ENCODE measurements around the gene UQCC5.

UQCC5 gene

DNA sequence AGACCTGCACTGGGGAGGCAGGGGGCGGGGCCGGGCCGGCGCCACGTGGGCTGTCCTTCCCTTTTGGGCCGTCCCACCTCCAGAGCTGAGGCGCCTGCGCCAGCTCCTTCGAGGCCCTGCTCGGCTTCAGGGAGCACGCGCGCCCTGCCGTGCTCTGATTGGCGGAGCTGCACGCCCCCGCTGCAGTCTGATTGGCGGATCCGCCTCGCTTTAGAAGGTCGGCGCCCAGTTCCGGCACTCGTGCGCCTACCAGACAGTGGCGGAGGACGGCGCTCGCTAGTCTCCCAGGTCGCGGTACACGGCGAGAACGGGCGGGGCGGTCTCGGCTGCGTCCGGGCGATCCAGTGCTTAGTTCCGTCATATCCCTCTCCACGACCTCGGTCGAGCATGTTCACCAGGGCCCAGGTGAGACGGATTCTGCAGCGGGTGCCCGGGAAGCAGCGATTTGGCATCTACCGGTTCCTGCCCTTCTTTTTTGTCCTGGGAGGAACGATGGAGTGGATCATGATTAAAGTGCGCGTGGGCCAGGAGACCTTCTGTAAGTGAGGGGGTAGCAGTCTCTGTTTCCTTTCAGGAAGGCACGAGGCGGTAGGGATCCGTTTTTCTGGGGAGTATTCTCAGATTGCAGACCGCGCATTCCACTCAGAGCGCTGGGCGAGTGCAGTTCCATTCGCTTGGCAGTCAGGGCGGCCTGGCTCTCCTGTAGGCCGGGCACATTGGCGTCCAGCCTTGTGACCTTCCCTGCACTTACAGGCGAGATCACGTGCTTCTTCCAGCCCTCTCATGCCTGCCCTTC lies at the start of gene UQCC5:
UQCC5 (plus strand) TSS at position 237 of the 796 bp plus-strand sequence; CDS start at position 388, 151 bp downstream.
- in situ Hi-C loops (cut with HindIII; ENCODE audit: low sequenced_read_pairs), result no loop called here

DNA sequence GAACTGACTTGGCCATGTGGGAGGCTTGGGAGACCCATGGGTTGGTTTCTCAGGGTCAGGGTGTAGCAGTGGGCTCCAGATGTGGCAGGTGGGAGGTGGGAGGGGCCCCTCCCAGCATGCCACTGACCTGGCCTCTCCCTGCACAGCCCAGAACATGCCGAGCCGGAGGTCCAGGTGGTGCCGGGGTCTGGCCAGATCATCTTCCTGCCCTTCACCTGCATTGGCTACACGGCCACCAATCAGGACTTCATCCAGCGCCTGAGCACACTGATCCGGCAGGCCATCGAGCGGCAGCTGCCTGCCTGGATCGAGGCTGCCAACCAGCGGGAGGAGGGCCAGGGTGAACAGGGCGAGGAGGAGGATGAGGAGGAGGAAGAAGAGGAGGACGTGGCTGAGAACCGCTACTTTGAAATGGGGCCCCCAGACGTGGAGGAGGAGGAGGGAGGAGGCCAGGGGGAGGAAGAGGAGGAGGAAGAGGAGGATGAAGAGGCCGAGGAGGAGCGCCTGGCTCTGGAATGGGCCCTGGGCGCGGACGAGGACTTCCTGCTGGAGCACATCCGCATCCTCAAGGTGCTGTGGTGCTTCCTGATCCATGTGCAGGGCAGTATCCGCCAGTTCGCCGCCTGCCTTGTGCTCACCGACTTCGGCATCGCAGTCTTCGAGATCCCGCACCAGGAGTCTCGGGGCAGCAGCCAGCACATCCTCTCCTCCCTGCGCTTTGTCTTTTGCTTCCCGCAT lies 49.2 kb upstream of the UQCC5 start:
- in situ Hi-C loops (cut with HindIII; ENCODE audit: low sequenced_read_pairs), result loop anchor here (10.0 kb wide), 1 partner anchor 188 kb away; no protein-coding TSS in a partner anchor

- in situ Hi-C loops (cut with HindIII; ENCODE audit: low sequenced_read_pairs), result loop anchor here (10.0 kb wide), 1 partner anchor 187 kb away; no protein-coding TSS in a partner anchor
Observed at GRCh38 chr3:52487788-52488691, 48.4 kb upstream of the UQCC5 start.

DNA sequence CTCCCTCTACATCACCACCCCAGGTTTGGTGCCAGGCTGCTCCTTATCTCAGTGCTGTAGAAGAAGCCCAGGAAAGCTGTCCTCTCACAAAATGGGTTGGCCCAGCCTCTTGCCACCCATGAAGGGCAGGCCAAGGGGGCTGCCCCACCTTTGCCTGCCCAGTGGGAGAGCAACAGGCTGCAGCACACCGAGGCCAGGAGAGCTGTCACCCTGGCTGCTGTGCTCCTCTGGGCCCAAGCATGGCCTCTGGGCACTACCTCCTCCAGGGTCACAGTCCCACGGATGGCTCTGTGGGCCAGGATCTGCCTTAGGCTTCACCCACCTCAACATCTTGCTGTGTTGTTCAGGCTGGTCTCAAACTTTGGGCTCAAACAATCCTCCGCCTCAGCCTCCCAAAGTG lies 47.7 kb upstream of the UQCC5 start:
- in situ Hi-C loops (cut with HindIII; ENCODE audit: low sequenced_read_pairs), result loop anchor here (10.0 kb wide), 1 partner anchor 186 kb away; no protein-coding TSS in a partner anchor

DNA sequence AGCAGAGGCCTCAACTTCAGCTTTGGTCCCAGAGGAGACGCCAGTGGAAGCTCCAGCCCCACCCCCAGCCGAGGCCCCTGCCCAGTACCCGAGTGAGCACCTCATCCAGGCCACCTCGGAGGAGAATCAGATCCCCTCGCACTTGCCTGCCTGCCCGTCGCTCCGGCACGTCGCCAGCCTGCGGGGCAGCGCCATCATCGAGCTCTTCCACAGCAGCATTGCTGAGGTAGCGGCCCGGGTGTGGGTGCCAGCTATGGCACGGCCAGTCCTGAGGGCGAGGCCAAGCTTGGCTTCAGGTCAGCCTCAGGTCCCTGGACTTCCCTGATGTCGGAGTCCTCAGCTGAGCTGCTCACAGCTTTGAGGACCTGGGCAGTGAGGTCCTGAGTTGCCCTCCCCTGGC lies 47.0 kb upstream of the UQCC5 start:
- in situ Hi-C loops (cut with HindIII; ENCODE audit: low sequenced_read_pairs), result loop anchor here (10.0 kb wide), 1 partner anchor 185 kb away; no protein-coding TSS in a partner anchor

DNA sequence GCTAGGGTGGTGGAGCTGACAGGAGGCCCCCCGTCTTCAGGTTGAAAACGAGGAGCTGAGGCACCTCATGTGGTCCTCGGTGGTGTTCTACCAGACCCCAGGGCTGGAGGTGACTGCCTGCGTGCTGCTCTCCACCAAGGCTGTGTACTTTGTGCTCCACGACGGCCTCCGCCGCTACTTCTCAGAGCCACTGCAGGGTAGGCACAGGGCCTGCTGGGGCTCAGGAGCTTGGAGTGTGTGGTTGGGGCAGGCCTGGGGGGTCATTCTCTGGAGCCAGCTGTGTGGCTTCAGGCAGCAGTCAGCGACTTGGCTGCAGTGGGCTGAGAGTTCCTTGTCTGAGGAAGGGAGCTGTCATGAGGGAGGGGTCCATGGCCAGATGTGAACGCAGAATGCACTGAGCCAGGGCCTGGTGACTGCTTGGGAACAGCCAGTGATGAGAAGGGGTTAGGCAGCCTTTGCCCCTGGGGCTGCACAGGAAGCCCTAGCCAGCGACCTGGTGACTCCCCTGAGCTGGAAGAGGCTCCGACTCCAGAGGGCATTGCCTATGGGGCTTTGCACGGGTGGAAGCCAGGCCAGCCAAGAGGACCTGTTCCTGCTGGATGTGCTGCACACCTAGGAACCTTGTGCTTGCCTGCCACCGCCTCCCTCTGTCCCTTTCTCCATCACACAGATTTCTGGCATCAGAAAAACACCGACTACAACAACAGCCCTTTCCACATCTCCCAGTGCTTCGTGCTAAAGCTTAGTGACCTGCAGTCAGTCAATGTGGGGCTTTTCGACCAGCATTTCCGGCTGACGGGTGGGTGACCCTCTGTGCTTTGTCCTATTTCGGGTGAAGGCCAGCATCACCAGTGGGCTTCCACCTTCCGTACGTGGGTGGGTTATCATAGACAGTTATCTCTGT lies 46.1 kb upstream of the UQCC5 start:
- in situ Hi-C loops (cut with HindIII; ENCODE audit: low sequenced_read_pairs), result no loop called here

- in situ Hi-C loops (cut with HindIII; ENCODE audit: low sequenced_read_pairs), result no loop called here
Observed at GRCh38 chr3:52490939-52491526, 45.4 kb upstream of the UQCC5 start.

DNA sequence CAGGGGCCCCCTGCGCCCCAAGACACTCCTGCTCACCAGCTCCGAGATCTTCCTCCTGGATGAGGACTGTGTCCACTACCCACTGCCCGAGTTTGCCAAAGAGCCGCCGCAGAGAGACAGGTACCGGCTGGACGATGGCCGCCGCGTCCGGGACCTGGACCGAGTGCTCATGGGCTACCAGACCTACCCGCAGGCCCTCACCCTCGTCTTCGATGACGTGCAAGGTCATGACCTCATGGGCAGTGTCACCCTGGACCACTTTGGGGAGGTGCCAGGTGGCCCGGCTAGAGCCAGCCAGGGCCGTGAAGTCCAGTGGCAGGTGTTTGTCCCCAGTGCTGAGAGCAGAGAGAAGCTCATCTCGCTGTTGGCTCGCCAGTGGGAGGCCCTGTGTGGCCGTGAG lies 44.3 kb upstream of the UQCC5 start:
- in situ Hi-C loops (cut with HindIII; ENCODE audit: low sequenced_read_pairs), result no loop called here

GRCh38 chr3:52493232-52494017 lies 43.0 kb upstream of the UQCC5 start:
- in situ Hi-C loops (cut with HindIII; ENCODE audit: low sequenced_read_pairs), result no loop called here

DNA sequence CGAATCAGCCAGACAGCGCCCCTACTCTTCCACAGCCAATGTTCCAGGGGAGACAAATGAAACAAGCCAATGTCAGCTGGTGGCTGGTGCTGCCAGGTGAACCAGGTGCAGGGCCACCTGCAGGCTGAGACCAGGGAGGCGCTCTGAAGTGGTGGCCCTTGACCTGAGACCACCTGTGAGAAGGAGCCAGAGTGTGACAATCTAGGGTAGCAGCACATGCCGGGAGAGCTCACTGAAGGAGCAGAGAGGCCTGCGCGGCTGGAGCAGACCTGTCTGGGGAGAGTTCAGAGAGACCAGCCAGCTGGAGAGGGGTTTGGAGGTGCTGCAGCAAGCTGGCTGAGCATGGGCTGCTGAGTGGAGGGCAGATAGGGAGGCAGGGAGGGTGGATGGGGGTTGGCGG lies 42.0 kb upstream of the UQCC5 start:
- in situ Hi-C loops (cut with HindIII; ENCODE audit: low sequenced_read_pairs), result no loop called here

DNA sequence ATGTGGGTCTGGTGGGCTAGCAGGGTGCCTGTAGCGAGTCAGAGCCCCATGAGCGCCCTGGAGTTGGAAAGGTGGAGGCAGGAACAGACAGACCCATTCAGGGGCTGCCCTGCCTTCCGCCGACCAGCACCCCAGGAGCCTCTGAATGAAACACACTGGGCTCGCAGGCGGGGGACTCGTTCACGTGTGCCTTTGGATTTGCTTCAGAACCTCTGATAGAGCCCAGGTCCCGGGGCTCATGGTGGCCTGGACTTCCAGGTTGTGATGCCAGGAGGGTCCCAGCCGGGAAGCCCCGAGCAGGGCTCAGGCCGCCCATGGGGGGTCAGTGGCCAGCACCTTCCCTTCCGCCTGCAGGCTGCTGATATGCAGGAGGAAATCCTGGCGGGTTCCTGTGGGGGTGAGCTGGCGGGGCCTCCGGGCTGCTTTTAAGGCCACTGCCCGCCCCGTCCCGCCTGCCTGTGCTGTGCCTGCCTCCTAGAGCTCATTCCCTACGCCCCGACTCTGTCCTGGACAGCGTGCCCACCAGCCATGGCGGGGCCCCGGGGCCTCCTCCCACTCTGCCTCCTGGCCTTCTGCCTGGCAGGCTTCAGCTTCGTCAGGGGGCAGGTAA lies 41.4 kb upstream of the UQCC5 start, which contains the start of gene STAB1:
STAB1 (plus strand) TSS at position 453 of the 610 bp plus-strand sequence; CDS start at position 529, 76 bp downstream.
- in situ Hi-C loops (cut with HindIII; ENCODE audit: low sequenced_read_pairs), result no loop called here

- in situ Hi-C loops (cut with HindIII; ENCODE audit: low sequenced_read_pairs), result no loop called here
Observed at GRCh38 chr3:52495777-52496602, 40.4 kb upstream of the UQCC5 start.

GRCh38 chr3:52498137-52499054 lies 38.0 kb upstream of the UQCC5 start:
- in situ Hi-C loops (cut with HindIII; ENCODE audit: low sequenced_read_pairs), result no loop called here

- in situ Hi-C loops (cut with HindIII; ENCODE audit: low sequenced_read_pairs), result no loop called here
Observed at GRCh38 chr3:52501046-52501445, 35.4 kb upstream of the UQCC5 start.

DNA sequence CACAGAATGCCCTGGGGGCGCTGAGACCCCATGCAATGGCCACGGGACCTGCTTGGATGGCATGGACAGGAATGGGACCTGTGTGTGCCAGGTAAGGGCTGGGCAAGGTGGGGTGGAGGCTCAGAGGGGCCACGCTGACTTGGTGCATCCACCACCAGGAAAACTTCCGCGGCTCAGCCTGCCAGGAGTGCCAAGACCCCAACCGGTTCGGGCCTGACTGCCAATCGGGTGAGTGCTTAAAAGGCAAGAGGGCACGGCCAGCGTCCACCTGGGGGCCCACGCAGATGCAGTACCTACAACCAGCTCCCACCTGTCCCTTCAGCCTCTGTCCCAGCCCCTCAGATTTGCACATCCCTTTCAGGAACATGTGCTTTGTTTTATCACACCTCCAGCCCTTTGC lies 34.4 kb upstream of the UQCC5 start:
- in situ Hi-C loops (cut with HindIII; ENCODE audit: low sequenced_read_pairs), result no loop called here

GRCh38 chr3:52502808-52503350 lies 33.5 kb upstream of the UQCC5 start:
- in situ Hi-C loops (cut with HindIII; ENCODE audit: low sequenced_read_pairs), result no loop called here

Measured in DLD1 (cell line).